Parietal lobe (tissue), 2 donors: ENCODE results near the gene VPS18. TPM values are rescaled to one million over a fixed set of nuclear protein-coding genes. Genes with fewer than 3 reads are reported as not detected.

ENCODE experiments used
- small RNA-seq: library from RNA; depleted of rRNA; stranded (forward); fragments of <200 nt; gene quantifications from one replicate; pipeline ENCODE3, GENCODE V24; 2014; ENCODE audit warnings: low replicate concordance
- total RNA-seq: library from RNA; depleted of rRNA; stranded (reverse); fragments of >200 nt; gene quantifications from one replicate; pipeline ENCODE4 v1.2.3, GENCODE V29; 2014

VPS18 gene, protein sequence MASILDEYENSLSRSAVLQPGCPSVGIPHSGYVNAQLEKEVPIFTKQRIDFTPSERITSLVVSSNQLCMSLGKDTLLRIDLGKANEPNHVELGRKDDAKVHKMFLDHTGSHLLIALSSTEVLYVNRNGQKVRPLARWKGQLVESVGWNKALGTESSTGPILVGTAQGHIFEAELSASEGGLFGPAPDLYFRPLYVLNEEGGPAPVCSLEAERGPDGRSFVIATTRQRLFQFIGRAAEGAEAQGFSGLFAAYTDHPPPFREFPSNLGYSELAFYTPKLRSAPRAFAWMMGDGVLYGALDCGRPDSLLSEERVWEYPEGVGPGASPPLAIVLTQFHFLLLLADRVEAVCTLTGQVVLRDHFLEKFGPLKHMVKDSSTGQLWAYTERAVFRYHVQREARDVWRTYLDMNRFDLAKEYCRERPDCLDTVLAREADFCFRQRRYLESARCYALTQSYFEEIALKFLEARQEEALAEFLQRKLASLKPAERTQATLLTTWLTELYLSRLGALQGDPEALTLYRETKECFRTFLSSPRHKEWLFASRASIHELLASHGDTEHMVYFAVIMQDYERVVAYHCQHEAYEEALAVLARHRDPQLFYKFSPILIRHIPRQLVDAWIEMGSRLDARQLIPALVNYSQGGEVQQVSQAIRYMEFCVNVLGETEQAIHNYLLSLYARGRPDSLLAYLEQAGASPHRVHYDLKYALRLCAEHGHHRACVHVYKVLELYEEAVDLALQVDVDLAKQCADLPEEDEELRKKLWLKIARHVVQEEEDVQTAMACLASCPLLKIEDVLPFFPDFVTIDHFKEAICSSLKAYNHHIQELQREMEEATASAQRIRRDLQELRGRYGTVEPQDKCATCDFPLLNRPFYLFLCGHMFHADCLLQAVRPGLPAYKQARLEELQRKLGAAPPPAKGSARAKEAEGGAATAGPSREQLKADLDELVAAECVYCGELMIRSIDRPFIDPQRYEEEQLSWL
- 26.3 TPM for total RNA-seq

DNA sequence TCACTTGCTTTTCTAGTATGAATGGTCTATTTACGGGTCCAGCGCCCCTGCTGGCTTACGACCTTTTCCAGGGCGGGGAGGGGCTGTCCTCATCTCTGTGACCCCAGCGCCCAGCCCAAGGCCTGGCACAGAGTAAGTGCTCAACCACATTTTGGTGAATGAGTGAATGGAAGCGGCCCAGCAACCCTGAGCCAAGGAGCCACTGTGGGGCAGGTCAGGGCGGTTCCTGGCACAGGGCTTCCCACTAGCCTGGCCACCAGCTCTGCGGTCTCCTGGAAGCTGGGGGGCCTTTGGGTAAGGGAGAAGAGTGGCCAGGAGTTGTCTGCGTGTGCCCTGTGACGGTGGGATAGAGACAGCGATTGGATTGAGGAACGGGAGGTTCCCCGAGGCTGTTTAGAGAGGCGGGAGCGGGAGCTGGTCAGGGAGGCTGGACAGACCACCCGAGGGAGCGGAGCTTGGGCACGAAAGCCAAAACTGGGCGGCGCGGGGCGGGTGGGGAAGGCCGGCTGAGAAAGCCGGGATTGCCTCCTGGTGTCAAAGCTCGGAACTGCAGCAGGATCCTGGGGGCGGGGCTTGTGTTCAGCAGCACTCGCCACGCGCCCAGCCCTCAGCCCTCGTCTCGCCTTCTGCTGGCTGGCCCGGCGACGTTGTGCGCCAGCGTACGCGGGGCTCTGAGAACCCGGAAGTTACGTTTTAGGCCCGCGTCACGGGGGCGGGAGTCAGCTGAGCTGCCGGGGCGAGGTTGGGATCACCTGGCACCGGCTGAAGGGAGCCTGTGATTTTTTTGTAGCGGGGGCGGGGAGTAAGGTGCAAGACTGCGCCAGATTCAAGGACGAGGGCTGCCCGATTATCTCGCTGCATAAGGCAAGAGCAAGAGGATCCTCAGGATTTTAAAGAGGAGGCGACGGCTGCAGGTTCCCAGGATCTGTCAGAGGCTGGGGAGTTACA, at the start of gene VPS18:
Gene VPS18 (plus strand): TSS at position 718 of the 948 bp plus-strand sequence. CDS start 319 bp downstream, outside the sequence.

DNA sequence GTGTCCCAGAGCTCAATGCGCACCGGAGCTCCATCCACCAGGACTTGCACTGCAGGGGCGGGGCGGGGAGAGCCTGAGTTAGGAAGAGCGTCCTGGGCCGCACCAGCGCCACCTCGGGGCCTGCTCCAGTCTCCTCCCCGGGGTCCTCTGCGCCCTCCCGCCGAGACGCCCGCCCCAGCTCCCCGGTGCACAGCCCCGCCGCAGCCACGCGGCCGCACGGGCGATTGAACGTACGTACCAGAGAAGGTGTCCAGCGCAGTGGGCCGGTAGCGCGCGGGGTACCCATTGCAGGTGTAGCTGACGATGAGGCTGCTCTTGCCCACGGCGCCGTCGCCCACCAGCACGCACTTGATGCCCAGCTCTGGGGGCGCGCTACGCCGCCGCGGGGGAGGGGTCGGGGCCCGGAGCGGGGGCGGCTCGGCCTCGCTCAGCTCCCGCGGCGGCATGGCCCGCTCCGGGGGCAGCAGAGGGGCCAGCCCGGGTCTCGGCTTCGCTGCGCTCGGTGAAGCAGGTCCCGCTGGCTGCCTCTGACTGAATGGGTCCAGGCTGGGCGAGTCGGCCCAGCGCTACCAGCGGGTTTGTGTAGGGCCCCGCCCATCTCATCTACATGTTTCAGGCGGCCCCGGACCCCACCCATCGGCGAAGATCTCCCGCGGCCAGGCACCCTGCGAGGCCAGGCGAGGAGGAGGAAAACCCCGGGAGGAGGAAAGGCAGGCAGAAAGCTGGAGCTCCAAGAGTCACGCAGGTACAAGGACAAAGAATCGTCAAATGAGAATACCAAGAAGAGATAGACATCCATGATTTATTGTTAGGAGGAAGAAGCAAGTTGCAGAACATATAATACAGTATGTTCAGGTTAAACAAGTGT, 20.3 kb upstream of the VPS18 start, which contains the start of gene RHOV:
Gene RHOV (minus strand): TSS at position 541 of the 868 bp plus-strand sequence. CDS start 95 bp downstream, at position 446.

GRCh38 chr15:40928821-40929659, 34.8 kb downstream of the VPS18 start, which contains the start of gene DLL4:
DLL4 (plus strand) TSS chr15:40929340; CDS start chr15:40929669, 329 bp downstream.

GRCh38 chr15:40952901-40953712, 58.9 kb downstream of the VPS18 start, which contains the start of gene CHAC1:
CHAC1 (plus strand) TSS chr15:40953471; CDS start chr15:40953584, 113 bp downstream.

Small RNA genes lying within 50 kb of the gene (small RNA-seq; reads per million reads assigned to genes)
- gene AC025166.1 (not detected), gene ISCA1P4 (not detected)

Other genes starting within 250 kb of the VPS18 start
- gene RAD51, start 199.3 kb upstream of the VPS18 start, total RNA-seq: 1.9 TPM
- 20.7 TPM for gene RMDN3, start 139.2 kb upstream of the VPS18 start, total RNA-seq
- 4.4 TPM for gene GCHFR, start 130.4 kb upstream of the VPS18 start, total RNA-seq
- 0.31 TPM for gene C15orf62, start 124.5 kb upstream of the VPS18 start, total RNA-seq
- gene ZFYVE19, start 87.4 kb upstream of the VPS18 start, total RNA-seq: 22.5 TPM
- 31.9 TPM for gene DNAJC17, start 87.0 kb upstream of the VPS18 start, total RNA-seq
- gene PPP1R14D, start 65.7 kb upstream of the VPS18 start, total RNA-seq: not detected
- 2.5 TPM for gene SPINT1, start 50.4 kb upstream of the VPS18 start, total RNA-seq
- 8.1 TPM for gene RHOV, start 20.2 kb upstream of the VPS18 start, total RNA-seq
- gene DLL4, start 34.9 kb downstream of the VPS18 start, total RNA-seq: 6.3 TPM
- gene CHAC1, start 59.0 kb downstream of the VPS18 start, total RNA-seq: 4.4 TPM
- gene INO80, start 221.8 kb downstream of the VPS18 start, total RNA-seq: 38.2 TPM